Measurements from ENCODE around the gene SASH1. TPM values are rescaled to one million over a fixed set of nuclear protein-coding genes. Genes with fewer than 3 reads are reported as not detected.

The SASH1 gene
- total RNA-seq, 1 experiment from 2014 or later = 33.2 TPM

DNA sequence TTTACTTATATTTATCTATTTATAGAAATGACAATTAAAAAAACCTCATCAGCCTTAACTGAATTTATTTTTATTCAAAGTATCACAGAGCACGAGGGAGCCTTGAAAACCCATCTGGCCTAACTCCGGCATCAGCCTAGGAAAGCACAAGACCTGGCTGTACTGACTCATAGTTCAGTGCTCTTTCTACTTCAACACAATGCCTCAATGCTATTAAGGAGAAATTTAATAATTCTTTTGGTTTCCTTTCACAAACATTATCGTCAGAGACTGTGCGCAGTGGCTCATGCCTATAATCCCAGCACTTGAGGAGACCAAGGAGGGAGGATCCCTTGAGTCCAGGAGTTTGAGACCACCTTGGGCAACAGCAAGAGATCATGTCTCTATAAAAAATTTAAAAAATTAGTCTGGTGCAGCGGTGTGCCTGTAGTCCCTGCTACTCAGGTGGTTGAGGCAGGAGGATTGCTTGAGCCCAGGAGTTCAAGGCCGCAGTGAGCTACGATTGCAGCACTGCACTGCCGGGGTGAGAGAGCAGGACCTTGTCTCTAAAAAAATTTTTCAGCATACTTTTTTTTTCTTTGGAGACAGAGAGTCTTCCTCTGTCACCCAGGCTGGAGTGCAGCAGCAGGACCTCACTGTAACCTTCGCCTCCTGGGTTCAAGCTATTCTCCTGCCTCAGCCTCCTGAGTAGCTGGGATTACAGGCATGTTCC lies 1.9 kb upstream of the SASH1 start:
- Histone ChIP-seq H4K20me1 (ENCODE audit: control insufficient read depth, insufficient read depth, insufficient read length) (no peaks in the 10 kb centered on the region), H3K14ac (ENCODE audit: insufficient read depth, low read length) (no peak overlapping the region), H3K27ac (ENCODE audit: insufficient read length, low read depth, low read length) (no peak overlapping the region), H3K27me3 (ENCODE audit: insufficient read depth, low read length) (no peaks in the 10 kb centered on the region), H2BK5ac (ENCODE audit: insufficient read length, low read length) (no peak overlapping the region), H3K56ac (ENCODE audit: insufficient read length, low read depth, low read length) (no peak overlapping the region), H3K4me2 (ENCODE audit: insufficient read depth, insufficient read length, low read length) (no peak overlapping the region), H3T11ph (ENCODE audit: low read length) (no peak overlapping the region), H3K79me2 (ENCODE audit: insufficient read depth, low read length) (peaks cover 3% of the 10 kb centered on the region; the same call in 1 of the 2 replicates), H2BK15ac (ENCODE audit: low read depth, low read length) (no peak overlapping the region), H2AK5ac (ENCODE audit: insufficient read length, low read length) (no peak overlapping the region), H3K9me3 (ENCODE audit: control insufficient read depth, low read depth, low read length) (no peaks in the 10 kb centered on the region), H3K18ac (ENCODE audit: insufficient read length, low read depth, low read length) (no peak overlapping the region), H4K8ac (replicated peaks; ENCODE audit: insufficient read length, low read depth, low read length) (no peak overlapping the region), H3K23me2 (ENCODE audit: insufficient read length, low read depth, low read length, poor library complexity, severe bottlenecking) (peaks cover 9% of the 10 kb centered on the region), H3K79me1 (ENCODE audit: insufficient read depth, low read depth, low read length, poor library complexity, severe bottlenecking) (no peaks in the 10 kb centered on the region), H3K9ac (ENCODE audit: extremely low read depth, insufficient read length, low read length) (no peak overlapping the region), H3K4ac (ENCODE audit: low read depth, low read length) (no peak overlapping the region), H2AFZ (ENCODE audit: low read length) (no peak overlapping the region), H4K91ac (ENCODE audit: insufficient read length, low read depth, low read length) (no peak overlapping the region), H3K23ac (ENCODE audit: insufficient read length, low read depth, low read length) (no peak overlapping the region), H2BK120ac (ENCODE audit: low read depth, low read length, poor library complexity, severe bottlenecking) (no peak overlapping the region), H2BK12ac (ENCODE audit: insufficient read length, low read depth, low read length) (no peak overlapping the region), H4K5ac (ENCODE audit: insufficient read length, low read depth, low read length) (no peak overlapping the region), H2BK20ac (ENCODE audit: low read depth, low read length, poor library complexity, severe bottlenecking) (no peak overlapping the region), H3K4me1 (ENCODE audit: insufficient read depth, low read length) (peaks cover 5% of the 10 kb centered on the region; the same call in 1 of the 2 replicates)
- Mint-ChIP-seq H3K27me3 (ENCODE audit: low read depth) (0 out of 2 replicates have a peak, but pooled peaks cover 1% of the 10 kb centered on the region), H3K36me3 (ENCODE audit: insufficient read depth in 1 of 3, low read depth in 3 of 3) (no peaks in the 10 kb centered on the region), H3K27ac (no peak overlapping the region), H3K9me3 (no peaks in the 10 kb centered on the region; a peak in 1 of 5 replicates), H3K4me1 (peaks cover 31 to 44% of the 10 kb centered on the region in 2 experiments), H3K4me3 (no peak overlapping the region)
- WGBS (ENCODE audit: extremely low coverage, insufficient read length, low lambda C conversion rate) = no CpG with 5 or more reads among the region's 9 CpGs
- TF ChIP-seq, protein P1, sequence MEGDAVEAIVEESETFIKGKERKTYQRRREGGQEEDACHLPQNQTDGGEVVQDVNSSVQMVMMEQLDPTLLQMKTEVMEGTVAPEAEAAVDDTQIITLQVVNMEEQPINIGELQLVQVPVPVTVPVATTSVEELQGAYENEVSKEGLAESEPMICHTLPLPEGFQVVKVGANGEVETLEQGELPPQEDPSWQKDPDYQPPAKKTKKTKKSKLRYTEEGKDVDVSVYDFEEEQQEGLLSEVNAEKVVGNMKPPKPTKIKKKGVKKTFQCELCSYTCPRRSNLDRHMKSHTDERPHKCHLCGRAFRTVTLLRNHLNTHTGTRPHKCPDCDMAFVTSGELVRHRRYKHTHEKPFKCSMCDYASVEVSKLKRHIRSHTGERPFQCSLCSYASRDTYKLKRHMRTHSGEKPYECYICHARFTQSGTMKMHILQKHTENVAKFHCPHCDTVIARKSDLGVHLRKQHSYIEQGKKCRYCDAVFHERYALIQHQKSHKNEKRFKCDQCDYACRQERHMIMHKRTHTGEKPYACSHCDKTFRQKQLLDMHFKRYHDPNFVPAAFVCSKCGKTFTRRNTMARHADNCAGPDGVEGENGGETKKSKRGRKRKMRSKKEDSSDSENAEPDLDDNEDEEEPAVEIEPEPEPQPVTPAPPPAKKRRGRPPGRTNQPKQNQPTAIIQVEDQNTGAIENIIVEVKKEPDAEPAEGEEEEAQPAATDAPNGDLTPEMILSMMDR (conservative IDR thresholded peaks at IDR 0.05) = no peak
- DNase-seq = no peak
